COR-L47 (cell line): ENCODE measurements around the gene DNAH2.

Experiments used
- DNase-seq: peaks from one replicate; lab custom pipeline; 2025; lab: John Stamatoyannopoulos, UW

The DNAH2 gene

GRCh38 chr17:7839190-7839875 lies 121.8 kb downstream of the DNAH2 start:
- no peak for DNase-seq

GRCh38 chr17:7839876-7840261 lies 122.3 kb downstream of the DNAH2 start:
- no peak for DNase-seq

GRCh38 chr17:7840441-7840840 lies 122.9 kb downstream of the DNAH2 start:
- DNase-seq = no peak

- no peak for DNase-seq
Measured at GRCh38 chr17:7840875-7841274, 123.3 kb downstream of the DNAH2 start.

- DNase-seq = peak; percentile 41
Measured at GRCh38 chr17:7841396-7841914, 123.9 kb downstream of the DNAH2 start.

GRCh38 chr17:7841915-7842379 lies 124.4 kb downstream of the DNAH2 start:
- peak; percentile 68 for DNase-seq

GRCh38 chr17:7842380-7843256 lies 125.1 kb downstream of the DNAH2 start:
- DNase-seq = no peak

GRCh38 chr17:7843257-7843535 lies 125.7 kb downstream of the DNAH2 start:
- no peak for DNase-seq

- DNase-seq = peak; percentile 33
Measured at GRCh38 chr17:7843536-7844291, 126.2 kb downstream of the DNAH2 start.

- peak; percentile 50 for DNase-seq
Measured at GRCh38 chr17:7844292-7845154, 127.0 kb downstream of the DNAH2 start.

- no peak for DNase-seq
Measured at GRCh38 chr17:7845359-7846062, 128.0 kb downstream of the DNAH2 start.

- no peak for DNase-seq
Measured at GRCh38 chr17:7846063-7846735, 128.7 kb downstream of the DNAH2 start.

- no peak for DNase-seq
Measured at GRCh38 chr17:7846765-7847661, 129.5 kb downstream of the DNAH2 start.

GRCh38 chr17:7848131-7848579 lies 130.6 kb downstream of the DNAH2 start:
- DNase-seq = no peak

- DNase-seq = no peak
Measured at GRCh38 chr17:7848739-7849129, 131.2 kb downstream of the DNAH2 start.

GRCh38 chr17:7849130-7849750 lies 131.7 kb downstream of the DNAH2 start:
- no peak for DNase-seq

GRCh38 chr17:7849751-7850504 lies 132.4 kb downstream of the DNAH2 start:
- DNase-seq = no peak
